H9 (cell line): ENCODE measurements around the gene SYNE3. TPM values are rescaled to one million over a fixed set of nuclear protein-coding genes. Genes with fewer than 3 reads are reported as not detected.
A peak's percentile ranks its signal among the peaks of the same experiment; 100 is the strongest.

Experiments
- DNase-seq: peaks from one replicate; pipeline ENCODE4 v3.0.0-alpha.2; 2017
- H2AFZ ChIP-seq: one replicate; pipeline ENCODE4 v1.6.1; 2013; ENCODE audit warnings: mild to moderate bottlenecking, low read length, control low read depth, moderate library complexity
- H2AK5ac ChIP-seq: 2 replicates; pipeline ENCODE4 v1.6.1; 2013; ENCODE audit warnings: low read length, control low read depth, mixed read lengths; ENCODE audit not compliant: insufficient read length
- H2BK120ac ChIP-seq: one replicate; pipeline ENCODE4 v1.6.1; 2013; ENCODE audit warnings: low read depth, mild to moderate bottlenecking, low read length, control low read depth, inconsistent platforms; ENCODE audit not compliant: poor library complexity, severe bottlenecking
- H2BK12ac ChIP-seq: 2 replicates; pipeline ENCODE4 v1.6.1; 2013; ENCODE audit warnings: low read length, control low read depth, mixed read lengths, low read depth; ENCODE audit not compliant: insufficient read length
- H2BK15ac ChIP-seq: 2 replicates; pipeline ENCODE4 v1.6.1; 2013; ENCODE audit warnings: low read depth, low read length, control low read depth
- H2BK20ac ChIP-seq: one replicate; pipeline ENCODE4 v1.6.1; 2013; ENCODE audit warnings: low read depth, mild to moderate bottlenecking, low read length, control low read depth, inconsistent platforms; ENCODE audit not compliant: poor library complexity, severe bottlenecking
- H2BK5ac ChIP-seq: 2 replicates; pipeline ENCODE4 v1.6.1; 2013; ENCODE audit warnings: low read length, control low read depth, mixed read lengths; ENCODE audit not compliant: insufficient read length
- H3K14ac ChIP-seq: 2 replicates; pipeline ENCODE4 v1.6.1; 2013; ENCODE audit warnings: low read length, control low read depth; ENCODE audit not compliant: insufficient read depth
- H3K18ac ChIP-seq: 2 replicates; pipeline ENCODE4 v1.6.1; 2013; ENCODE audit warnings: low read depth, mild to moderate bottlenecking, mixed read lengths, low read length, control low read depth; ENCODE audit not compliant: insufficient read length
- H3K23ac ChIP-seq: 2 replicates; pipeline ENCODE4 v1.6.1; 2013; ENCODE audit warnings: low read length, control low read depth, mixed read lengths, low read depth; ENCODE audit not compliant: insufficient read length
- H3K23me2 ChIP-seq: 2 replicates; pipeline ENCODE4 v1.6.1; 2013; ENCODE audit warnings: low read depth, mild to moderate bottlenecking, mixed read lengths, low read length, control low read depth; ENCODE audit not compliant: insufficient read length, poor library complexity, severe bottlenecking
- H3K27ac ChIP-seq: 2 replicates; pipeline ENCODE4 v1.5.1; 2013; ENCODE audit warnings: low read length, control low read depth, mixed read lengths, low read depth; ENCODE audit not compliant: insufficient read length
- H3K27me3 ChIP-seq: 2 replicates; pipeline ENCODE4 v1.6.1; 2013; ENCODE audit warnings: low read length, control low read depth, inconsistent platforms; ENCODE audit not compliant: insufficient read depth
- H3K4ac ChIP-seq: 2 replicates; pipeline ENCODE4 v1.6.1; 2013; ENCODE audit warnings: low read depth, mild to moderate bottlenecking, control low read depth, inconsistent platforms, low read length, moderate library complexity
- H3K4me1 ChIP-seq: 2 replicates; pipeline ENCODE4 v1.6.1; 2013; ENCODE audit warnings: low read length, control low read depth, inconsistent platforms; ENCODE audit not compliant: insufficient read depth
- H3K4me2 ChIP-seq: 2 replicates; pipeline ENCODE4 v1.6.1; 2013; ENCODE audit warnings: low read length, control low read depth, mixed read lengths; ENCODE audit not compliant: insufficient read length, insufficient read depth
- H3K56ac ChIP-seq: 2 replicates; pipeline ENCODE4 v1.6.1; 2013; ENCODE audit warnings: low read depth, mild to moderate bottlenecking, mixed read lengths, low read length, control low read depth; ENCODE audit not compliant: insufficient read length
- H3K79me1 ChIP-seq: 2 replicates; pipeline ENCODE4 v1.6.1; 2013; ENCODE audit warnings: low read depth, mild to moderate bottlenecking, moderate library complexity, low read length, control low read depth, inconsistent platforms; ENCODE audit not compliant: insufficient read depth, poor library complexity, severe bottlenecking
- H3K79me2 ChIP-seq: 2 replicates; pipeline ENCODE4 v1.6.1; 2013; ENCODE audit warnings: low read length, control low read depth, inconsistent platforms; ENCODE audit not compliant: insufficient read depth
- H3K9ac ChIP-seq: 2 replicates; pipeline ENCODE4 v1.6.1; 2013; ENCODE audit warnings: low read length, control low read depth, mixed read lengths; ENCODE audit not compliant: insufficient read length; ENCODE audit errors: extremely low read depth
- H3K9me3 ChIP-seq: one replicate; pipeline ENCODE4 v1.6.1; 2013; ENCODE audit warnings: low read depth, low read length, inconsistent platforms; ENCODE audit not compliant: control insufficient read depth
- H3T11ph ChIP-seq: one replicate; pipeline ENCODE4 v1.6.1; 2013; ENCODE audit warnings: mild to moderate bottlenecking, low read length, control low read depth, inconsistent platforms
- H4K20me1 ChIP-seq: one replicate; pipeline ENCODE4 v1.6.1; 2013; ENCODE audit not compliant: control insufficient read depth, insufficient read length, insufficient read depth
- H4K5ac ChIP-seq: 2 replicates; pipeline ENCODE4 v1.6.1; 2013; ENCODE audit warnings: low read depth, mild to moderate bottlenecking, mixed read lengths, low read length, control low read depth; ENCODE audit not compliant: insufficient read length
- H4K8ac ChIP-seq: replicated peaks from 2 replicates; pipeline ENCODE4 v1.6.1; 2013; ENCODE audit warnings: low read length, control low read depth, mixed read lengths, low read depth; ENCODE audit not compliant: insufficient read length
- H4K91ac ChIP-seq: 2 replicates; pipeline ENCODE4 v1.6.1; 2013; ENCODE audit warnings: low read depth, mild to moderate bottlenecking, moderate library complexity, mixed read lengths, low read length, control low read depth; ENCODE audit not compliant: insufficient read length
- H3K27ac Mint-ChIP-seq, 3 experiments: 2 replicates in 2 of 3; 3 replicates in 1 of 3; pipeline ENCODE4 v1.8.0; 2020 to 2021; ENCODE audit warnings: mixed read lengths in 3 of 3, mild to moderate bottlenecking in 1 of 3, moderate library complexity in 1 of 3
- H3K27me3 Mint-ChIP-seq: 2 replicates; pipeline ENCODE4 v1.8.0; 2021; ENCODE audit warnings: low read depth, mild to moderate bottlenecking, moderate library complexity, mixed read lengths
- H3K36me3 Mint-ChIP-seq, 3 experiments: 2 replicates in 2 of 3; 3 replicates in 1 of 3; pipeline ENCODE4 v1.8.0; 2020 to 2021; ENCODE audit warnings: low read depth in 3 of 3, mixed read lengths in 3 of 3; ENCODE audit not compliant: insufficient read depth in 1 of 3
- H3K4me1 Mint-ChIP-seq, 2 experiments: 2 replicates each; pipeline ENCODE4 v1.8.0; 2020; ENCODE audit warnings: mixed read lengths in 2 of 2
- H3K4me3 Mint-ChIP-seq, 2 experiments: 2 replicates in 1 of 2; 3 replicates in 1 of 2; pipeline ENCODE4 v1.8.0; 2020 to 2021; ENCODE audit warnings: mild to moderate bottlenecking in 2 of 2, mixed read lengths in 2 of 2, moderate library complexity in 1 of 2
- H3K9me3 Mint-ChIP-seq, 2 experiments: 2 replicates in 1 of 2; 3 replicates in 1 of 2; pipeline ENCODE4 v1.8.0; 2020; ENCODE audit warnings: mild to moderate bottlenecking in 2 of 2, mixed read lengths in 2 of 2, moderate library complexity in 1 of 2
- WGBS: extraction: QIAGEN DNeasy Blood & Tissue Kit; methylation state at CpG from one replicate; pipeline ENCODE4 v1.1.7; 2013; ENCODE audit warnings: missing lambda C conversion rate, low lambda C conversion rate, mixed read lengths; ENCODE audit not compliant: insufficient read length; ENCODE audit errors: extremely low coverage; 5-methylcytosine and 5-hydroxymethylcytosine counted together
- total RNA-seq: library from RNA; stranded (reverse); gene quantifications from 2 replicates; pipeline ENCODE4 v1.2.1, GENCODE V29; 2021
- TF ChIP-seq, protein P1 (sequence below): fragments of 200-600 bp; sonication (generic); conservative IDR thresholded peaks from 3 replicates; pipeline ENCODE4 v1.8.0; 2021; ENCODE audit warnings: antibody characterized with exemption, mild to moderate bottlenecking

SYNE3 gene
- total RNA-seq, 1 experiment from 2014 or later, result 0.11 TPM

GRCh38 chr14:95547272-95547625, 30.8 kb upstream of the SYNE3 start:
- H3K27ac Mint-ChIP-seq, result peak overlapping the region in 1 of 3 experiments; percentile 55; a peak in 2 of 7 replicates
- no peaks in the 10 kb centered on the region for H3K9me3 ChIP-seq
- H2BK15ac ChIP-seq, result no peak overlapping the region
- H3K23me2 ChIP-seq, result no peaks in the 10 kb centered on the region
- no peak overlapping the region for H3K23ac ChIP-seq
- H3K4me1 Mint-ChIP-seq, result peaks cover 9 to 11% of the 10 kb centered on the region in 2 experiments
- no peaks in the 10 kb centered on the region for H4K20me1 ChIP-seq
- no peak overlapping the region for H3K56ac ChIP-seq
- no peak overlapping the region for H3K4me3 Mint-ChIP-seq
- H3K14ac ChIP-seq, result no peak overlapping the region
- TF ChIP-seq, protein P1, sequence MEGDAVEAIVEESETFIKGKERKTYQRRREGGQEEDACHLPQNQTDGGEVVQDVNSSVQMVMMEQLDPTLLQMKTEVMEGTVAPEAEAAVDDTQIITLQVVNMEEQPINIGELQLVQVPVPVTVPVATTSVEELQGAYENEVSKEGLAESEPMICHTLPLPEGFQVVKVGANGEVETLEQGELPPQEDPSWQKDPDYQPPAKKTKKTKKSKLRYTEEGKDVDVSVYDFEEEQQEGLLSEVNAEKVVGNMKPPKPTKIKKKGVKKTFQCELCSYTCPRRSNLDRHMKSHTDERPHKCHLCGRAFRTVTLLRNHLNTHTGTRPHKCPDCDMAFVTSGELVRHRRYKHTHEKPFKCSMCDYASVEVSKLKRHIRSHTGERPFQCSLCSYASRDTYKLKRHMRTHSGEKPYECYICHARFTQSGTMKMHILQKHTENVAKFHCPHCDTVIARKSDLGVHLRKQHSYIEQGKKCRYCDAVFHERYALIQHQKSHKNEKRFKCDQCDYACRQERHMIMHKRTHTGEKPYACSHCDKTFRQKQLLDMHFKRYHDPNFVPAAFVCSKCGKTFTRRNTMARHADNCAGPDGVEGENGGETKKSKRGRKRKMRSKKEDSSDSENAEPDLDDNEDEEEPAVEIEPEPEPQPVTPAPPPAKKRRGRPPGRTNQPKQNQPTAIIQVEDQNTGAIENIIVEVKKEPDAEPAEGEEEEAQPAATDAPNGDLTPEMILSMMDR, result no peak
- no CpG with 5 or more reads among the region's 5 CpGs for WGBS
- no peak overlapping the region for H3K4me2 ChIP-seq
- no peak overlapping the region for H4K8ac ChIP-seq
- H3K18ac ChIP-seq, result no peak overlapping the region
- H3K9me3 Mint-ChIP-seq, result peaks cover 3 to 8% of the 10 kb centered on the region in 2 experiments; a peak in 3 of 5 replicates
- H2BK20ac ChIP-seq, result no peak overlapping the region
- H3K27me3 Mint-ChIP-seq, result peaks cover 11% of the 10 kb centered on the region
- no peak overlapping the region for H2BK120ac ChIP-seq
- H2AFZ ChIP-seq, result no peak overlapping the region
- no peak overlapping the region for H3T11ph ChIP-seq
- no peak overlapping the region for H2AK5ac ChIP-seq
- H4K91ac ChIP-seq, result no peak overlapping the region
- peaks cover 4% of the 10 kb centered on the region for H3K79me1 ChIP-seq
- H3K4ac ChIP-seq, result no peak overlapping the region
- no peak overlapping the region for H2BK5ac ChIP-seq
- H3K4me1 ChIP-seq, result no peaks in the 10 kb centered on the region
- H2BK12ac ChIP-seq, result no peak overlapping the region
- H3K27ac ChIP-seq, result no peak overlapping the region
- H3K79me2 ChIP-seq, result no peaks in the 10 kb centered on the region; the same call in 1 of the 2 replicates
- no peak overlapping the region for H4K5ac ChIP-seq
- no peaks in the 10 kb centered on the region; the same call in 1 of the 2 replicates for H3K27me3 ChIP-seq
- DNase-seq, result no peak
- H3K9ac ChIP-seq, result no peak overlapping the region
- peaks cover 23 to 45% (median 30%) of the 10 kb centered on the region in 3 experiments for H3K36me3 Mint-ChIP-seq
